Heart left ventricle (tissue), 13 donors: ENCODE data around the gene RIPK4.

ENCODE experiments used
- CTCF ChIP-seq, 12 donors: fragments of 200-600 bp; sonication (generic) in 4 of 12; IDR thresholded peaks; one replicate each; pipeline versions ENCODE4 v1.5.0 to v1.8.0; 2018 to 2022; ENCODE audit warnings: antibody characterized with exemption in 12 of 12, mild to moderate bottlenecking in 5 of 12
- POLR2A ChIP-seq, 2 donors: fragments of 450-650 bp; IDR thresholded peaks; one replicate each; pipeline ENCODE4 v1.6.1; 2017; ENCODE audit warnings: antibody characterized with exemption in 2 of 2, mild to moderate bottlenecking in 2 of 2, moderate library complexity in 2 of 2
- donor health status: ischemic (EF 13 %, LVEDD 7.1; RV severe dilation, severe dysfunction).
- donor health status: DM: no; HTN: yes; CAD: no.
- donor health status: DM: no; HTN: no; CAD: no.
- donor health status: ischemic (EF 25% LVEDD 6.9; RV normal size, moderate dysfunction).
- donor health status: ischemic (EF 25% LVEDD 5.7; RV mildly dilated, moderate dysfunction).
- donor health status: ischemic (EF 35%, LVEDD 5.7; RV mildly dilated, moderate dysfunction).
- donor health status: nonischemic (EF 11% LVEDD 7.7; RV severe dilation, severe dysfunction).
- donor health status: DM: yes; HTN: yes; CAD: no.
- donor health status: PGD.
- donor health status: ischemic (EF 29% LVEDD 5.4; RV normal size, mild dysfunction).
- donor health status: nonischemic (EF 23%, LVEDD 6.1; RV moderate dilation, normal function).

- TF ChIP-seq CTCF (IDR thresholded peaks at IDR 0.05), result no peak
- no peak for TF ChIP-seq POLR2A (IDR thresholded peaks at IDR 0.05)
These were observed 12.4 kb downstream of the RIPK4 start for GRCh38 chr21:41754479-41754891.
